Measurements from ENCODE around the gene ITGAE.
A peak's percentile ranks its signal among the peaks of the same experiment; 100 is the strongest.

The ITGAE gene

GRCh38 chr17:3693829-3694231 lies 107.2 kb downstream of the ITGAE start:
- TF ChIP-seq CTCF (IDR thresholded peaks at IDR 0.05; ENCODE audit: borderline replicate concordance, insufficient read depth, low read depth, low read length), result no peak
- peak overlapping the region; percentile 11 for H3K4me3 ChIP-seq (ENCODE audit: low read depth, low read length)

- no peak for TF ChIP-seq CTCF (IDR thresholded peaks at IDR 0.05; ENCODE audit: borderline replicate concordance, insufficient read depth, low read depth, low read length)
- peak overlapping the region; percentile 11 for H3K4me3 ChIP-seq (ENCODE audit: low read depth, low read length)
These were observed 107.8 kb downstream of the ITGAE start for GRCh38 chr17:3693141-3693540.

DNA sequence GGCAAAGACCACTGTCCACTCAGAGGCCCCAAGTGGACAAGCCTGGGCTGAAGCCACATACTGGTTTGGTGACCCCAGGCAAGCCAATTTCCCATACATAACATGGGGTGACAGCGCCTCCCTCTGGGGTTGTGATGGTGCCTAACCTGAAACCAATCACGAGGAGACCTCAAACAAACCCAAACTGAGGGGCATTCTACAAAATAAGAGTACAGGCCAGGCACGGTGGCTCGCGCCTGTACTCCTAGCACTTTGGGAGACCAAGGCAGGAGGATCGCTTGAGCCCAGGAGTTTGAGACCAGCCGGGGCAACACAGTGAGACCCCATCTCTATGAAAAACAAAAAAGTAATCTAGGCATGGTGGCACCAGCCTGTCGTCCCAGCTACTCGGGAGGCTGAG lies 108.6 kb downstream of the ITGAE start:
- TF ChIP-seq CTCF (IDR thresholded peaks at IDR 0.05; ENCODE audit: borderline replicate concordance, insufficient read depth, low read depth, low read length), result peak; percentile 17; the same call in 1 of the 2 replicates
- H3K4me3 ChIP-seq (ENCODE audit: low read depth, low read length), result no peak overlapping the region

DNA sequence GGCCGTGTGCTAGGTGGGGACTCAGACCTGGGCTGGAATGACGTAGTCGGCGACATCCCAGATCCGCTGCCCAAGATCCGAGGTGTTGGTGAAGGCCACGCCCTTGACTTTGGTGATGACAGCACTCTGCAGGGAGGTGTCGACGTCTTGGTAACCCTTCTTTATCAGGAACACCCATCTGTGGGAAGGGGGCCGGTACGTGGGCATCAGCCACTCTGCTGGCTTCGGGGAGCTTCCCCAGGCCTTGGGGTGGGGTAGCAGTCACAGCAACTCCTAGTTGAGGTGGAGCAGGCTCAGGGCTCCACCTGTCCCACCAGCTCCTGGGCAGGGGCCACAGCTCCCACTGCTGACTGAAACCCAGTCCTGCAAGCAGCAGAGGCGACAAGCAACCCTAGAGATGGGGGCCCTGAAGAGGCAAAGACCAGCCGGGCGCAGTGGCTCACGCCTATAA lies 109.3 kb downstream of the ITGAE start:
- H3K4me3 ChIP-seq (ENCODE audit: low read depth, low read length), result no peak overlapping the region
- peak; percentile 39 for TF ChIP-seq CTCF (IDR thresholded peaks at IDR 0.05; ENCODE audit: borderline replicate concordance, insufficient read depth, low read depth, low read length)

GRCh38 chr17:3690094-3690715 lies 110.8 kb downstream of the ITGAE start:
- TF ChIP-seq CTCF (IDR thresholded peaks at IDR 0.05; ENCODE audit: borderline replicate concordance, insufficient read depth, low read depth, low read length), result no peak
- no peak overlapping the region for H3K4me3 ChIP-seq (ENCODE audit: low read depth, low read length)

GRCh38 chr17:3689262-3690093 lies 111.5 kb downstream of the ITGAE start:
- no peak for TF ChIP-seq CTCF (IDR thresholded peaks at IDR 0.05; ENCODE audit: borderline replicate concordance, insufficient read depth, low read depth, low read length)
- no peak overlapping the region for H3K4me3 ChIP-seq (ENCODE audit: low read depth, low read length)

- TF ChIP-seq CTCF (IDR thresholded peaks at IDR 0.05; ENCODE audit: borderline replicate concordance, insufficient read depth, low read depth, low read length), result no peak
- H3K4me3 ChIP-seq (ENCODE audit: low read depth, low read length), result no peak overlapping the region
These were observed 112.1 kb downstream of the ITGAE start for GRCh38 chr17:3688852-3689261.

Measured in GM12875 (cell line).